HG02852 (cell line): ENCODE measurements around the gene REV3L.
"Not testable (repeated sequence)": the region's sequence is repeated elsewhere in the genome, so short reads cannot be mapped to it uniquely, and the experiment has no call there.

Experiments
- ATAC-seq: cut with Tn5 transposase; IDR thresholded peaks from one replicate; pipeline ENCODE4 v1.9.1; 2021; ENCODE audit warnings: mild to moderate bottlenecking, moderate library complexity; ENCODE audit not compliant: unreplicated experiment

Gene REV3L

GRCh38 chr6:111306104-111306888, 176.7 kb downstream of the REV3L start:
- no peak for ATAC-seq

- peak; percentile 58 for ATAC-seq
These were observed 181.1 kb downstream of the REV3L start for GRCh38 chr6:111301946-111302345.

- ATAC-seq, result not testable (repeated sequence)
These were observed 181.8 kb downstream of the REV3L start for GRCh38 chr6:111300938-111301800.

GRCh38 chr6:111297776-111298175, 185.2 kb downstream of the REV3L start:
- no peak for ATAC-seq

- no peak for ATAC-seq
These were observed 188.5 kb downstream of the REV3L start for GRCh38 chr6:111294374-111294967.

GRCh38 chr6:111291336-111292259, 191.4 kb downstream of the REV3L start:
- peak; percentile 18 for ATAC-seq

- peak; percentile 89 for ATAC-seq
These were observed 192.2 kb downstream of the REV3L start for GRCh38 chr6:111290689-111291335.

- not testable (repeated sequence) for ATAC-seq
These were observed 198.7 kb downstream of the REV3L start for GRCh38 chr6:111284356-111284755.

- ATAC-seq, result no peak
These were observed 199.3 kb downstream of the REV3L start for GRCh38 chr6:111283707-111284106.

GRCh38 chr6:111282515-111282914, 200.5 kb downstream of the REV3L start:
- ATAC-seq, result no peak

GRCh38 chr6:111280445-111280955, 202.5 kb downstream of the REV3L start:
- no peak for ATAC-seq

- no peak for ATAC-seq
These were observed 204.3 kb downstream of the REV3L start for GRCh38 chr6:111278731-111279130.

GRCh38 chr6:111277819-111278218, 205.2 kb downstream of the REV3L start:
- no peak for ATAC-seq

- no peak for ATAC-seq
These were observed 206.3 kb downstream of the REV3L start for GRCh38 chr6:111276736-111277135.

- ATAC-seq, result no peak
These were observed 206.7 kb downstream of the REV3L start for GRCh38 chr6:111276335-111276734.

GRCh38 chr6:111274593-111275217, 208.3 kb downstream of the REV3L start:
- no peak for ATAC-seq

- no peak for ATAC-seq
These were observed 212.9 kb downstream of the REV3L start for GRCh38 chr6:111270121-111270520.

GRCh38 chr6:111269401-111269970, 213.5 kb downstream of the REV3L start:
- no peak for ATAC-seq

- ATAC-seq, result no peak
These were observed 215.2 kb downstream of the REV3L start for GRCh38 chr6:111267764-111268333.
